Ovary (tissue), 9 donors: Measurements from ENCODE around the gene NYAP2. TPM values are rescaled to one million over a fixed set of nuclear protein-coding genes. Genes with fewer than 3 reads are reported as not detected.

Experiments used
- DNase-seq, 5 donors: peaks; one replicate each; pipeline ENCODE4 v3.0.0-alpha.2; 2019 to 2020
- H3K27ac ChIP-seq, 2 donors: fragments of 200-600 bp; one replicate each; pipeline versions ENCODE4 v1.5.1 to v1.8.0; 2019 to 2022
- H3K27me3 ChIP-seq: fragments of 200-600 bp; one replicate; pipeline ENCODE4 v1.8.0; 2022
- H3K36me3 ChIP-seq: fragments of 200-600 bp; sonication (generic); one replicate; pipeline ENCODE4 v1.5.1; 2019
- H3K4me1 ChIP-seq: one replicate; pipeline ENCODE4 v1.8.1; 2013; ENCODE audit warnings: mild to moderate bottlenecking, moderate library complexity; ENCODE audit not compliant: insufficient read depth
- H3K4me3 ChIP-seq: fragments of 200-600 bp; sonication (generic); one replicate; pipeline ENCODE4 v1.5.1; 2017
- H3K9me3 ChIP-seq, 2 donors: fragments of 200-600 bp in 1 of 2; sonication (generic) in 1 of 2; one replicate each; pipeline versions ENCODE4 v1.5.1 to v1.8.1; 2013 to 2019; ENCODE audit warnings: mild to moderate bottlenecking in 1 of 2, moderate library complexity in 1 of 2
- CTCF ChIP-seq, 3 donors: fragments of 450-650 bp in 2 of 3; fragments of 200-600 bp in 1 of 3; IDR thresholded peaks; one replicate each; pipeline versions ENCODE4 v1.5.1 to v1.8.0; 2016 to 2022; ENCODE audit warnings: antibody characterized with exemption in 3 of 3, mild to moderate bottlenecking in 1 of 3
- EP300 ChIP-seq: sonication (generic); formaldehyde crosslinking; IDR thresholded peaks from one replicate; pipeline ENCODE4 v1.6.1; 2017; ENCODE audit warnings: antibody characterized with exemption
- POLR2A ChIP-seq: fragments of 450-650 bp; IDR thresholded peaks from one replicate; pipeline ENCODE4 v1.6.1; 2017; ENCODE audit warnings: antibody characterized with exemption, mild to moderate bottlenecking, moderate library complexity
- WGBS, 3 donors: extraction: QIAGEN DNeasy Blood & Tissue Kit in 1 of 3; methylation state at CpG; one replicate each; pipeline versions ENCODE4 v1.1.5 to v1.1.7; 2013 to 2017; 5-methylcytosine and 5-hydroxymethylcytosine counted together
- intact Hi-C, 4 donors: fragments of 100-400 bp; cut with DNase I; formaldehyde crosslinking; loops; one replicate each; pipeline versions ENCODE4 v1.11.0 to v1.15.1; 2022 to 2023
- polyA plus RNA-seq, 2 donors: library from polyadenylated mRNA; stranded (reverse); fragments of 200-250 nt in 1 of 2; fragments of 350-450 nt in 1 of 2; fragmentation: Illumina TruSeq in 1 of 2; extraction: RNeasy Lipid Tissue Mini Kit (QIAGEN cat#74804) in 1 of 2; gene quantifications; one replicate each; pipeline ENCODE4 v1.2.3, GENCODE V29; 2013 to 2014
- total RNA-seq, 7 donors: library from RNA; depleted of rRNA in 2 of 7; stranded (reverse); fragments of >200 nt in 2 of 7; fragmentation: NEBNext Ultra II Directional in 3 of 7; extraction: Animal tissue kit (Norgen Biotek cat#: 25700) in 3 of 7; gene quantifications; one replicate each; pipeline versions ENCODE4 v1.1.0 to v1.2.4, GENCODE V29; 2016 to 2023
- donor health status: DM: no; HTN: no; CAD: no; lungs with moderate emphysema.
- donor health status: DM: no; HTN: no; CAD: no.
- donor health status: Bipolar disorder and iron deficiency.
- donor health status: DM: yes; HTN: yes; CAD: no.
- donor health status: DM: no; HTN: no; CAD: no.
- donor health status: DM: yes; HTN: yes; CAD: no.

The NYAP2 gene
- total and polyA plus RNA-seq, 9 donors = 0.10 to 0.13 TPM; not detected in 7

DNA sequence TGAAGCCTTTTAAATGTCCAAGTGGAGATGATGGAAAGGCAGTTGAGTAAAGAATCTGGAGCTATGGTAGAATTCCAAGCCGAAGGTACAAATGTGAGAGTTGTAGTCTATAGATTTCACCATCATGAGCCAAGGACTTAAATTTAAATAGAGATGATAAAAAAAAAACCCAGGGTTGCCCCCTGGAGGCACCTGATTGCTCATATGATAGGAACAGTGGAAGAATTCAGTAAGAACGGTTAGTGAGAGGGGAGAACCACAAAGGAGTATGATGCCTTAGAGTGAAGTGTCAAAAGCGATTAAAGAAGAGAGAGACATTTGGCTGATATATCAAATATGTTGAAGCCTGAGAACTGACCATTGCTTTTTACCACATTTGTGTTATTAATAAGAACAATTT lies 11.9 kb downstream of the NYAP2 start:
- no peaks in the 10 kb centered on the region for H3K9me3 ChIP-seq
- intact Hi-C loops = no loop called here
- H3K27me3 ChIP-seq = no peaks in the 10 kb centered on the region
- TF ChIP-seq CTCF (IDR thresholded peaks at IDR 0.05) (no peak), EP300 (no peak), POLR2A (no peak)
- H3K27ac ChIP-seq = no peak overlapping the region
- 86 to 87% (median 87%) methylated on average over 3 of the region's 3 CpGs for WGBS, 3 donors
- no peaks in the 10 kb centered on the region for H3K4me1 ChIP-seq
- no peak for DNase-seq
- no peak overlapping the region for H3K4me3 ChIP-seq
- H3K36me3 ChIP-seq = no peaks in the 10 kb centered on the region

DNA sequence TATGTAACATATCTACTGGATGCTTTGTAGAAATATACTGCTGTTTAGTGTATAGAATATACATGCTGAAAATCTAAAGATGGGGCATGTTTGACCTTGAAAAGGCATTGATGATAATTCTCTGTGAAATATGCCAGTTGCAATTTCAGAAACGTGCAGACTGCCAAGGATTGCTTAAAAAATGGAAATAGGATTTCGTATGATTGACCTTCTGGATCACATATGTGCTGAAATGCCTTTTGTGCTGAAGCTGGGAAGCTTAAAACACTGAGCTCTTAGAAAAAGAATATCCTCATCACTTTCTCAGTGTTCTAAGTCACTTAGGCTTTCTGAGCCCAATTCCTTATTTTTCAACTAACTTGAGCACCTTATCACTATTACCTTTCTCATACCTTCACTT lies 14.3 kb downstream of the NYAP2 start:
- WGBS, 3 donors = 4 to 16% (median 8%) methylated on average over 2 of the region's 2 CpGs

GRCh38 chr2:225414902-225415301 lies 15.4 kb downstream of the NYAP2 start:
- DNase-seq = no peak
- no peak overlapping the region for H3K27ac ChIP-seq
- H3K9me3 ChIP-seq = no peaks in the 10 kb centered on the region
- intact Hi-C loops = no loop called here
- H3K27me3 ChIP-seq = no peaks in the 10 kb centered on the region
- no peaks in the 10 kb centered on the region for H3K4me1 ChIP-seq
- H3K36me3 ChIP-seq = no peaks in the 10 kb centered on the region
- no peak overlapping the region for H3K4me3 ChIP-seq
- TF ChIP-seq POLR2A (no peak), CTCF (IDR thresholded peaks at IDR 0.05) (no peak), EP300 (no peak)
- 64 to 83% (median 75%) methylated on average over 1 of the region's 1 CpG for WGBS, 3 donors

More for the DNA sequence above, 14.3 kb downstream of the NYAP2 start:
- no peak for DNase-seq
- Histone ChIP-seq H3K4me3 (no peak overlapping the region), H3K27ac (no peak overlapping the region), H3K27me3 (no peaks in the 10 kb centered on the region), H3K36me3 (no peaks in the 10 kb centered on the region), H3K4me1 (no peaks in the 10 kb centered on the region), H3K9me3 (no peaks in the 10 kb centered on the region)
- no peak for TF ChIP-seq EP300
- TF ChIP-seq CTCF (IDR thresholded peaks at IDR 0.05) = no peak
- TF ChIP-seq POLR2A = no peak
- intact Hi-C loops = no loop called here

- no peak for TF ChIP-seq CTCF (IDR thresholded peaks at IDR 0.05)
- Histone ChIP-seq H3K4me3 (no peak overlapping the region), H3K9me3 (no peaks in the 10 kb centered on the region), H3K27me3 (no peaks in the 10 kb centered on the region), H3K36me3 (no peaks in the 10 kb centered on the region), H3K27ac (no peak overlapping the region), H3K4me1 (no peaks in the 10 kb centered on the region)
- intact Hi-C loops = no loop called here
- no peak for DNase-seq
- 75 to 86% (median 86%) methylated on average over 2 of the region's 2 CpGs for WGBS, 3 donors
Observed at GRCh38 chr2:225415341-225415740, 15.8 kb downstream of the NYAP2 start.

GRCh38 chr2:225415792-225416191 lies 16.3 kb downstream of the NYAP2 start:
- TF ChIP-seq POLR2A (no peak), EP300 (no peak)

More at GRCh38 chr2:225415792-225416191, 16.3 kb downstream of the NYAP2 start:
- DNase-seq = no peak
- no peaks in the 10 kb centered on the region for H3K36me3 ChIP-seq
- intact Hi-C loops = no loop called here
- H3K27ac ChIP-seq = no peak overlapping the region
- no peaks in the 10 kb centered on the region for H3K9me3 ChIP-seq
- no peak overlapping the region for H3K4me3 ChIP-seq
- no peaks in the 10 kb centered on the region for H3K4me1 ChIP-seq
- 57 to 70% (median 59%) methylated on average over 2 of the region's 2 CpGs for WGBS, 3 donors
- no peaks in the 10 kb centered on the region for H3K27me3 ChIP-seq
